GM19372 (cell line): ENCODE data around the gene MYBPC3.

ENCODE experiments used
- ATAC-seq: cut with Tn5 transposase; IDR thresholded peaks from one replicate; pipeline ENCODE4 v1.9.1; 2021; ENCODE audit warnings: mild to moderate bottlenecking, low read depth, moderate library complexity; ENCODE audit not compliant: unreplicated experiment

The MYBPC3 gene

GRCh38 chr11:47359162-47359561 lies 6.7 kb upstream of the MYBPC3 start:
- ATAC-seq = no peak

- ATAC-seq = no peak
These were observed 6.2 kb upstream of the MYBPC3 start for GRCh38 chr11:47358731-47359051.

- no peak for ATAC-seq
These were observed 5.7 kb upstream of the MYBPC3 start for GRCh38 chr11:47357985-47358730.

DNA sequence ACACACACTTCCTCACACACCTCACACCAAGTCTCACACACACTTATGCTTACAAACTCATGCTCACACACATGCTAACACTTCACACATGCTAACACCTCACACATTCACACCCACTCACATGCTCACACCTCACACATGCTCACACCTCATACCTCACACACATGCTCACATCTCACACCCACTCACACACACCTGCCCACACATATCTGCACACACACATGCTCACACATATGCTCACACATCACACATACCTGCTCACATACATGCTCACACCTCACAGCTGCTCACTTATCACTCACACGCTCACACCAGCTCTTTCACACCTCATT lies 4.5 kb upstream of the MYBPC3 start:
- no peak for ATAC-seq

GRCh38 chr11:47356129-47356997 lies 3.9 kb upstream of the MYBPC3 start:
- no peak for ATAC-seq

- ATAC-seq = no peak
These were observed 3.0 kb upstream of the MYBPC3 start for GRCh38 chr11:47355283-47356128.

DNA sequence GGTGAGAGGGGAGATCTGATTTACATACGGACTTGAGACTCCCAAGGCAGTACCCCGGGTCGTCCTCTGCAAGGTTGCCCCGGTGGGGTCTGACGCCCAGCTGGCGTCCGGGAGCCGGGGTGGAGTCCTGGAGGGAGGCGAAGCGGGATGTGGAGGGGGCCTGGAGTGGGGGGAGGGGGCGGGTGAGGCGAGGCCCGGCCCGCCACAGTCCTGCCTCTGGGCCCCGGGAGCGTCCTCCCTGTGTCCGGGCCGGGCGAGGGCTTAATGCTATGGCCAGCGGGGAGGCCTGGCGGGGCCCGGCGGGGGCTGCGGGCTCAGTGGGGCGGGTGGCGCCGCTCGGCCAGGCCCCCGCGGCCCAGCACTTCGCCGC lies 2.4 kb upstream of the MYBPC3 start:
- ATAC-seq = no peak

DNA sequence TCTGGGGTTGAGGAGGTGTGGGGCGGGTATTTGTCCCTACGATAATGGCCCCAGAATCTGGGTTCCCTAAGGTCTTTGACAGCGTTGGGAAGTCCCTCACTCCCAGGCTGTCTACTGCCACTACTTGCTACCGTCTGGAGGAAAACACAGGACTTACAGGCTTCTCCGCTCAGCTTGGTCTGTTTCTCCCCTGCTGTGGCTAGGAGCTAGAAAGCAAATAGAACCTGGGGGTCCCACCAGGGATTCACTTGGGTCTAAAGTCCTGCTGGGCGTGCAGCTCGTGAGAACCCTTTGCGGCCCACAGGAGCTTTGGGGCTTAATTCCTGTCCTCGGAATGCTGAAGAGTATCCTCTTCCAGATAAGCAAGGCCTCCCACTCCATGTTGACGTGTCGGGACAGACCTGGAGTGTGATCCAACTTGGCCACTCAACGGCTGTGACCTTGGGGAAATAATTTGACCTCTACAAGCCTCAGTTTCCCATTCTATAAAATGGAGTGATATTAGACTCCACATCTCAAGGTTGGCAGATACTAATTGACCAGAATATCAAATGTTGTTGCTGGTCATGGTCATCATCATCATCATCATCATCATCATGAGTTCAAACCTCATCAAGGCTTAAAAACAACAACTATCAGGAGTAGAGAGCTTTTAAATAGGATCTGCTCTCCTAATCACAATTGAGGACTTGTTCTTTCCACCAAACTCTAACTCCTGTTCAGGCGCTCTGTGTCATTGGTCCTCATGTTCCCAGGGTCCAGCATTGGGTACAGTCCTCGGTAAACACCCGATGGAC lies 1.7 kb upstream of the MYBPC3 start:
- ATAC-seq = no peak

- ATAC-seq = no peak
These were observed 1.1 kb downstream of the MYBPC3 start for GRCh38 chr11:47351156-47352126.

- ATAC-seq = no peak
These were observed 2.2 kb downstream of the MYBPC3 start for GRCh38 chr11:47350315-47350714.

- no peak for ATAC-seq
These were observed 2.9 kb downstream of the MYBPC3 start for GRCh38 chr11:47349521-47350095.

- ATAC-seq = no peak
These were observed 3.6 kb downstream of the MYBPC3 start for GRCh38 chr11:47348859-47349258.

GRCh38 chr11:47348131-47348802 lies 4.2 kb downstream of the MYBPC3 start:
- no peak for ATAC-seq

GRCh38 chr11:47347137-47347536 lies 5.4 kb downstream of the MYBPC3 start:
- no peak for ATAC-seq

DNA sequence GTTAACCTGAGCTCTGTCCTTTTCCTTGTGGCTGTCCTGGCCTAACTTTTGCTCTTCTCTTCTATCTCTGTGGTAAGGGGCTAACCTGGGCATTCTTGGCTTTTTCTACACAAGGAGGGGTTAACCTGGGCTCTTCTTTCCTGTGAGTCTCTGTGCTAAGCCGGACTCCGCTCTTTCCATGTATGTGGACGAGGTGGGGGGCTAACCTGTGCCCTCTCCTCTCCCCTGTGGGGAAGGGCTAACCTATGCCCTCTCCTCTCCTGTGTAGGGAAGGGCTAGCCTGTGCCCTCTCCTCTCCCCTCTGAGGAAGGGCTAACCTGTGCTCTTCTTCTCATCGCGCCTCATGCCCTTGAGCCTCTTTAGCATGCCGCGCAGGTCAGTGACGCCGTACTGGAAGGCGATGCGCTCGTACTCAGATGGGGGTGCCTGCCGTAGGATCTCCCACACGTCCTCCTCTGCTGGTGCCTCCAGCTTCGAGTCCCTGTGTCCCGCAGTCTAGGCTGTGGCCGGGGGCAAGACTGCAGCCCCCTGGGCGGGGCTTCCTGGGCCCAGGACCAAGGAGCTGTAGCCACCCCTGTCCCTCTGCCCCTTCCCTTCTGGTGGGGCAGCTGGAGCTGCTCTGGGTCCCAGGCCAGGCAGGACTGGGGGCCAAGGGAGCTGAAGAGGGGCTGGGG lies 6.5 kb downstream of the MYBPC3 start:
- no peak for ATAC-seq

DNA sequence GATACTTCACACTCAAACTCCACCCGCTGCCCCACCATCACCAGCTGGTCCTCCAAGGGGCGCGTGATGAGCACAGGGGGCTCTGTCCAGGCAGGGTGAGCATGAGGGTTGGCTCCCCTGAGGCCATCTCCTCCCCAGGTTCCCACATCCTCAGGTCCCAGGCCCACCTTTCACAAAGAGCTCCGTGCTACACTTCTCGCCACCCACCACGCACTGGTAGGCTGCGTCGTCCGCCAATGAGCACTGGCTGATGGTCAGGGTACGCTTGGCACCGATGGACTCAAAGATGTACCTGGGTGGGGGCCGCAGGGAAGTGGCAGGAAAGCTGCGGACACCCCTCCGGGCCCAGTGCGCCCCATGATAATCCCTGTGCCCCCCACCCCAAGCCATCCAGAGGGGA lies 9.6 kb downstream of the MYBPC3 start:
- no peak for ATAC-seq

- no peak for ATAC-seq
These were observed 10.3 kb downstream of the MYBPC3 start for GRCh38 chr11:47342036-47342803.
